Measurements from ENCODE around the gene NEUROG1. TPM values are rescaled to one million over a fixed set of nuclear protein-coding genes. Genes with fewer than 3 reads are reported as not detected.

NEUROG1 gene
- total RNA-seq, 4 donors from 2014 or later: not detected

- no peak for ATAC-seq (ENCODE audit: low FRiP score)
- no peak for DNase-seq (ENCODE audit: low spot score)
- TF ChIP-seq CTCF (IDR thresholded peaks at IDR 0.05): no peak
These were observed 8.8 kb downstream of the NEUROG1 start for GRCh38 chr5:135526924-135527323.

- ATAC-seq (ENCODE audit: low FRiP score) (no peak), DNase-seq (ENCODE audit: low spot score) (no peak)
- no peak for TF ChIP-seq CTCF (IDR thresholded peaks at IDR 0.05)
These were observed 13.8 kb downstream of the NEUROG1 start for GRCh38 chr5:135521964-135522363.

GRCh38 chr5:135517631-135518030 lies 18.1 kb downstream of the NEUROG1 start:
- ATAC-seq (ENCODE audit: low FRiP score) (no peak), DNase-seq (ENCODE audit: low spot score) (no peak)
- no peak for TF ChIP-seq CTCF (IDR thresholded peaks at IDR 0.05)

GRCh38 chr5:135514116-135514515 lies 21.6 kb downstream of the NEUROG1 start:
- no peak for TF ChIP-seq CTCF (IDR thresholded peaks at IDR 0.05)
- DNase-seq (ENCODE audit: low spot score): no peak
- ATAC-seq (ENCODE audit: low FRiP score): no peak

- TF ChIP-seq CTCF (IDR thresholded peaks at IDR 0.05): no peak
- DNase-seq (ENCODE audit: low spot score) (no peak), ATAC-seq (ENCODE audit: low FRiP score) (no peak)
These were observed 23.8 kb downstream of the NEUROG1 start for GRCh38 chr5:135511761-135512575.

GRCh38 chr5:135509995-135510394 lies 25.8 kb downstream of the NEUROG1 start:
- no peak for ATAC-seq (ENCODE audit: low FRiP score)

More at GRCh38 chr5:135509995-135510394, 25.8 kb downstream of the NEUROG1 start:
- no peak for TF ChIP-seq CTCF (IDR thresholded peaks at IDR 0.05)
- no peak for DNase-seq (ENCODE audit: low spot score)

Measured in omental fat pad (tissue), 4 donors.